Tibial nerve (tissue), 4 donors: ENCODE measurements around the gene ADK. TPM values are rescaled to one million over a fixed set of nuclear protein-coding genes. Genes with fewer than 3 reads are reported as not detected.

ENCODE experiments used
- DNase-seq, 2 donors: peaks; one replicate each; pipeline ENCODE4 v3.0.0-alpha.2; 2019; ENCODE audit warnings: low spot score in 2 of 2
- H3K27ac ChIP-seq, 4 donors: fragments of 200-600 bp; sonication (generic) in 3 of 4; one replicate each; pipeline ENCODE4 v1.5.1; 2017 to 2019; ENCODE audit warnings: mild to moderate bottlenecking in 1 of 4
- H3K27me3 ChIP-seq, 2 donors: fragments of 200-600 bp; sonication (generic) in 1 of 2; one replicate each; pipeline versions ENCODE4 v1.5.1 to v1.6.0; 2017 to 2019
- H3K36me3 ChIP-seq, 3 donors: fragments of 200-600 bp; sonication (generic); one replicate each; pipeline ENCODE4 v1.5.1; 2018 to 2019
- H3K4me1 ChIP-seq, 4 donors: fragments of 200-600 bp; sonication (generic) in 3 of 4; one replicate each; pipeline ENCODE4 v1.5.1; 2017 to 2019
- H3K4me3 ChIP-seq, 4 donors: fragments of 200-600 bp; sonication (generic) in 3 of 4; one replicate each; pipeline ENCODE4 v1.5.1; 2017 to 2019; ENCODE audit warnings: mild to moderate bottlenecking in 1 of 4, moderate library complexity in 1 of 4
- H3K9me3 ChIP-seq, 4 donors: fragments of 200-600 bp; sonication (generic) in 3 of 4; one replicate each; pipeline ENCODE4 v1.5.1; 2017 to 2019
- EP300 ChIP-seq, 2 donors: sonication (generic); formaldehyde crosslinking; IDR thresholded peaks; one replicate each; pipeline ENCODE4 v1.6.1; 2017; ENCODE audit warnings: antibody characterized with exemption in 2 of 2, mild to moderate bottlenecking in 1 of 2
- POLR2A ChIP-seq, 2 donors: fragments of 450-650 bp; IDR thresholded peaks; one replicate each; pipeline ENCODE4 v1.6.1; 2017; ENCODE audit warnings: antibody characterized with exemption in 2 of 2, mild to moderate bottlenecking in 2 of 2, moderate library complexity in 2 of 2
- WGBS, 2 donors: methylation state at CpG; one replicate each; pipeline ENCODE4 v1.1.5; 2018; 5-methylcytosine and 5-hydroxymethylcytosine counted together
- total RNA-seq, 4 donors: library from RNA; depleted of rRNA; stranded (reverse); fragments of >200 nt; gene quantifications; one replicate each; pipeline ENCODE4 v1.1.0, GENCODE V29; 2016
- TF ChIP-seq, protein P1 (sequence below), 5 experiments: fragments of 200-600 bp in 3 of 5; fragments of 450-650 bp in 2 of 5; sonication (generic) in 3 of 5; IDR thresholded peaks; one replicate each; pipeline ENCODE4 v1.5.1; 2016 to 2019; ENCODE audit warnings: antibody characterized with exemption in 5 of 5, mild to moderate bottlenecking in 3 of 5, moderate library complexity in 2 of 5

The ADK gene
- total RNA-seq, 4 donors from 2014 or later: 28.2 to 50.9 (median 34.0) TPM

DNA sequence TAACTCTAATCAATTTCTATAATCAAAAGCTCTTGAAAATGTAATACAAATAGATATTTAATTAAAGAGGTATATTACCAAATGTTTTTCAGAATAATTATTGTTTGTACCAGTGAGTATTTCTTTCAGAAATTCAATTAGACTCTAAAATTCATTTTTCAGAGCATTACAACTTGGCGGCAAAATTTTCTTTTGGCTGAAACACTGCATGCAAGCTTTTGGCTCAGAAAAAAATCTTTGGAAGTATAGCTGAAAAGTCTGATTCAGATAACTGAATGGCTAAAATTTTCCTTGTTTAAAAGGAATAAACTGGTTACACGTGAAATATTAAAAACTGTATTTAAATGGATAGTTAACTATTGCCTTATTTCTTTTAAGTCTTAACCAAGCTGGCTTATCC, 472.8 kb downstream of the ADK start:
- H3K4me3 ChIP-seq: no peak overlapping the region
- H3K9me3 ChIP-seq: peaks cover 0 to 12% (median 6%) of the 10 kb centered on the region in 4 donors
- 66 to 71% methylated on average over 2 of the region's 2 CpGs for WGBS, 2 donors
- TF ChIP-seq POLR2A (IDR thresholded peaks at IDR 0.05) (no peak), EP300 (IDR thresholded peaks at IDR 0.05) (no peak)
- TF ChIP-seq, protein P1, sequence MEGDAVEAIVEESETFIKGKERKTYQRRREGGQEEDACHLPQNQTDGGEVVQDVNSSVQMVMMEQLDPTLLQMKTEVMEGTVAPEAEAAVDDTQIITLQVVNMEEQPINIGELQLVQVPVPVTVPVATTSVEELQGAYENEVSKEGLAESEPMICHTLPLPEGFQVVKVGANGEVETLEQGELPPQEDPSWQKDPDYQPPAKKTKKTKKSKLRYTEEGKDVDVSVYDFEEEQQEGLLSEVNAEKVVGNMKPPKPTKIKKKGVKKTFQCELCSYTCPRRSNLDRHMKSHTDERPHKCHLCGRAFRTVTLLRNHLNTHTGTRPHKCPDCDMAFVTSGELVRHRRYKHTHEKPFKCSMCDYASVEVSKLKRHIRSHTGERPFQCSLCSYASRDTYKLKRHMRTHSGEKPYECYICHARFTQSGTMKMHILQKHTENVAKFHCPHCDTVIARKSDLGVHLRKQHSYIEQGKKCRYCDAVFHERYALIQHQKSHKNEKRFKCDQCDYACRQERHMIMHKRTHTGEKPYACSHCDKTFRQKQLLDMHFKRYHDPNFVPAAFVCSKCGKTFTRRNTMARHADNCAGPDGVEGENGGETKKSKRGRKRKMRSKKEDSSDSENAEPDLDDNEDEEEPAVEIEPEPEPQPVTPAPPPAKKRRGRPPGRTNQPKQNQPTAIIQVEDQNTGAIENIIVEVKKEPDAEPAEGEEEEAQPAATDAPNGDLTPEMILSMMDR (IDR thresholded peaks at IDR 0.05): no peak
- no peaks in the 10 kb centered on the region for H3K27me3 ChIP-seq
- no peak overlapping the region for H3K27ac ChIP-seq
- no peaks in the 10 kb centered on the region for H3K4me1 ChIP-seq
- no peak for DNase-seq
- H3K36me3 ChIP-seq: peaks cover 0 to 23% (median 0%) of the 10 kb centered on the region in 3 donors

DNA sequence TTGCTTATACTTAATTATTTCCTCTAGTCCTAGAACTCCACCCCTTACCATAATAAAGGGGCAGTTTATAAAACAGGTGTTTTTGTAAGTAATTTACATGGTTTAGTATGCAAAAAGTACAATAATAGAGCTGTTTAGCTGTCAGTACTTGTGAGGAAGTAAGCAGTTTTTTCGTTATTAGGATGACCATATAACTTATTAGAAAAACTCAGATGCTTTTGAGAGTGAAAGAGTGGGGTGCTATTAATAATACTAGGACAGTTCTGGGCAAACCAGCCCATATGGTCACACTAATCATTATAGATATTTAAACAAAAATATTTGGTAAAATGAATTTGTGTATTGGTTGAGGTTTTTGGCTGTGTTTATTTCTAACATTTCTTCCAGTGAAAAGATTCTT, 473.5 kb downstream of the ADK start:
- TF ChIP-seq, protein P1 (IDR thresholded peaks at IDR 0.05): no peak
- TF ChIP-seq EP300 (IDR thresholded peaks at IDR 0.05) (no peak), POLR2A (IDR thresholded peaks at IDR 0.05) (no peak)
- 83 to 94% methylated on average over 1 of the region's 1 CpG for WGBS, 2 donors

GRCh38 chr10:74628136-74628535, 477.1 kb downstream of the ADK start:
- no peaks in the 10 kb centered on the region for H3K27me3 ChIP-seq
- WGBS, 2 donors: 62 to 66% methylated on average over 2 of the region's 2 CpGs
- H3K36me3 ChIP-seq: peaks cover 0 to 8% (median 0%) of the 10 kb centered on the region in 3 donors
- no peak for DNase-seq
- TF ChIP-seq EP300 (IDR thresholded peaks at IDR 0.05): no peak
- no peak for TF ChIP-seq POLR2A (IDR thresholded peaks at IDR 0.05)
- TF ChIP-seq, protein P1 (IDR thresholded peaks at IDR 0.05): no peak
- H3K9me3 ChIP-seq: no peaks in the 10 kb centered on the region
- no peak overlapping the region for H3K27ac ChIP-seq
- no peak overlapping the region for H3K4me3 ChIP-seq
- H3K4me1 ChIP-seq: no peaks in the 10 kb centered on the region

More for the DNA sequence above, 473.5 kb downstream of the ADK start:
- H3K27ac ChIP-seq: no peak overlapping the region
- no peak for DNase-seq
- H3K4me3 ChIP-seq: no peak overlapping the region
- H3K36me3 ChIP-seq: peaks cover 0 to 19% (median 0%) of the 10 kb centered on the region in 3 donors
- H3K9me3 ChIP-seq: peaks cover 0 to 12% (median 6%) of the 10 kb centered on the region in 4 donors
- no peaks in the 10 kb centered on the region for H3K4me1 ChIP-seq
- no peaks in the 10 kb centered on the region for H3K27me3 ChIP-seq

GRCh38 chr10:74634995-74635536, 484.0 kb downstream of the ADK start:
- Histone ChIP-seq H3K4me3 (no peak overlapping the region), H3K9me3 (peaks cover 0 to 17% (median 2%) of the 10 kb centered on the region in 4 donors), H3K4me1 (no peaks in the 10 kb centered on the region), H3K27me3 (no peaks in the 10 kb centered on the region), H3K36me3 (peaks cover 0 to 19% (median 0%) of the 10 kb centered on the region in 3 donors), H3K27ac (no peak overlapping the region)
- no peak for DNase-seq
- TF ChIP-seq POLR2A (IDR thresholded peaks at IDR 0.05): no peak
- TF ChIP-seq, protein P1 (IDR thresholded peaks at IDR 0.05): no peak
- no peak for TF ChIP-seq EP300 (IDR thresholded peaks at IDR 0.05)

DNA sequence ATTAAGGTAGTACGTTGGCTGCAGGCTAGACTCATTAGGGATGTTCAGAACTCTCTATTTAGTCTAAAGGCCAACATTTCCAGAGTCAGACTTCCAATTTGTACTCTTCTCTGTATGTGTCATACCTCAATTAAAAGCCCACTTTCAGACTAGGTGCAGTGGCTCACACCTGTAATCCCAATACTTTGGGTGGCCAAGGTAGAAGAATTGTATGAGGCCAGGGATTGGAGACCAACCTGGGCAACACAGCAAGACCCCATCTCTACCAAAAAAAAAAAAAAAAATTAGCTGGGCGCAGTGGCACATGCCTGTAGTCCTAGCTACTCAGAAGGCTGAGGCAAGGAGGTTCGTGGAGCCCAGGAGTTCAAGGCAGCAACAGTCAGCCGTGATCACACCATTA, 484.6 kb downstream of the ADK start:
- H3K9me3 ChIP-seq: peaks cover 0 to 17% (median 2%) of the 10 kb centered on the region in 4 donors
- H3K4me1 ChIP-seq: no peaks in the 10 kb centered on the region
- 95 to 96% methylated on average over 4 of the region's 4 CpGs for WGBS, 2 donors
- no peaks in the 10 kb centered on the region for H3K27me3 ChIP-seq
- peaks cover 0 to 19% (median 0%) of the 10 kb centered on the region in 3 donors for H3K36me3 ChIP-seq
- no peak overlapping the region for H3K4me3 ChIP-seq
- H3K27ac ChIP-seq: no peak overlapping the region
- TF ChIP-seq, protein P1 (IDR thresholded peaks at IDR 0.05): no peak
- TF ChIP-seq EP300 (IDR thresholded peaks at IDR 0.05) (no peak), POLR2A (IDR thresholded peaks at IDR 0.05) (no peak)
- DNase-seq: no peak
